Osteoblast (primary cell): ENCODE results near the gene SGCD. TPM values are rescaled to one million over a fixed set of nuclear protein-coding genes. Genes with fewer than 3 reads are reported as not detected.

Experiments
- DNase-seq: peaks from one replicate; pipeline ENCODE4 v3.0.0; 2011; ENCODE audit warnings: low spot score, mixed read lengths; ENCODE audit not compliant: insufficient read length; ENCODE audit errors: missing footprints
- H2AFZ ChIP-seq: 2 replicates; pipeline ENCODE4 v1.6.0; 2011; ENCODE audit warnings: mild to moderate bottlenecking, low read length
- H3K27ac ChIP-seq: 2 replicates; pipeline ENCODE4 v1.5.1; 2011; ENCODE audit warnings: mild to moderate bottlenecking, low read depth, low read length, moderate library complexity
- H3K27me3 ChIP-seq: 2 replicates; pipeline ENCODE4 v1.6.0; 2012; ENCODE audit warnings: mild to moderate bottlenecking, control low read depth, inconsistent platforms, low read length, moderate library complexity; ENCODE audit not compliant: insufficient read depth
- H3K36me3 ChIP-seq: 2 replicates; pipeline ENCODE4 v1.5.1; 2011; ENCODE audit warnings: mild to moderate bottlenecking, low read length, control low read depth, moderate library complexity; ENCODE audit not compliant: insufficient read depth
- H3K4me1 ChIP-seq: 2 replicates; pipeline ENCODE4 v1.5.1; 2011; ENCODE audit warnings: mild to moderate bottlenecking, low read length, control low read depth, moderate library complexity; ENCODE audit not compliant: insufficient read depth
- H3K4me2 ChIP-seq: 2 replicates; pipeline ENCODE4 v1.6.0; 2011; ENCODE audit warnings: mild to moderate bottlenecking, low read length; ENCODE audit not compliant: insufficient read depth
- H3K4me3 ChIP-seq: fragments of 200-600 bp; sonication (generic); 3 replicates; pipeline ENCODE4 v1.5.1; 2012; ENCODE audit warnings: mild to moderate bottlenecking, low read length, inconsistent platforms; ENCODE audit not compliant: insufficient read depth
- H3K79me2 ChIP-seq: 2 replicates; pipeline ENCODE4 v1.6.0; 2012; ENCODE audit warnings: mild to moderate bottlenecking, low read length, control low read depth, inconsistent platforms; ENCODE audit not compliant: insufficient read depth
- H3K9me3 ChIP-seq: 2 replicates; pipeline ENCODE4 v1.5.1; 2011; ENCODE audit warnings: low read depth, low read length, control low read depth
- H4K20me1 ChIP-seq: 2 replicates; pipeline ENCODE4 v1.6.0; 2012; ENCODE audit warnings: mild to moderate bottlenecking, low read length, control low read depth; ENCODE audit not compliant: insufficient read depth
- CTCF ChIP-seq: IDR thresholded peaks from 2 replicates; pipeline ENCODE4 v1.5.1; 2011; ENCODE audit warnings: mild to moderate bottlenecking, low read depth, low read length, moderate library complexity; ENCODE audit errors: extremely low read depth
- total RNA-seq: library from RNA; depleted of rRNA; stranded (reverse); fragments of >200 nt; gene quantifications from 2 replicates; pipeline ENCODE4 v1.2.3, GENCODE V29; 2012

Gene SGCD
- total RNA-seq, 1 donor: 27.1 TPM

- Histone ChIP-seq H3K9me3 (no peaks in the 10 kb centered on the region), H3K4me1 (no peaks in the 10 kb centered on the region), H3K4me2 (no peak overlapping the region), H3K79me2 (no peaks in the 10 kb centered on the region), H4K20me1 (no peaks in the 10 kb centered on the region), H3K27me3 (no peaks in the 10 kb centered on the region), H3K4me3 (no peak overlapping the region), H3K36me3 (no peaks in the 10 kb centered on the region), H3K27ac (no peak overlapping the region), H2AFZ (no peak overlapping the region)
- no peak for DNase-seq
- no peak for TF ChIP-seq CTCF
Observed at GRCh38 chr5:156589946-156590216, 262.9 kb downstream of the SGCD start.

GRCh38 chr5:156590978-156591377 lies 264.0 kb downstream of the SGCD start:
- no peak for DNase-seq
- H3K27ac ChIP-seq: no peak overlapping the region
- H3K4me3 ChIP-seq: no peak overlapping the region
- H3K9me3 ChIP-seq: no peaks in the 10 kb centered on the region
- no peaks in the 10 kb centered on the region for H4K20me1 ChIP-seq
- no peaks in the 10 kb centered on the region for H3K27me3 ChIP-seq
- no peaks in the 10 kb centered on the region for H3K36me3 ChIP-seq
- H3K79me2 ChIP-seq: no peaks in the 10 kb centered on the region
- no peak overlapping the region for H3K4me2 ChIP-seq
- H2AFZ ChIP-seq: no peak overlapping the region
- TF ChIP-seq CTCF: no peak
- H3K4me1 ChIP-seq: no peaks in the 10 kb centered on the region

- no peak for TF ChIP-seq CTCF
- Histone ChIP-seq H3K4me1 (no peaks in the 10 kb centered on the region), H3K79me2 (no peaks in the 10 kb centered on the region), H3K27me3 (no peaks in the 10 kb centered on the region), H4K20me1 (no peaks in the 10 kb centered on the region), H3K36me3 (no peaks in the 10 kb centered on the region), H3K4me2 (no peak overlapping the region), H3K27ac (no peak overlapping the region), H3K4me3 (no peak overlapping the region), H3K9me3 (no peaks in the 10 kb centered on the region), H2AFZ (no peak overlapping the region)
- no peak for DNase-seq
Observed at GRCh38 chr5:156591631-156592030, 264.7 kb downstream of the SGCD start.

GRCh38 chr5:156593546-156593945 lies 266.6 kb downstream of the SGCD start:
- Histone ChIP-seq H3K4me2 (no peak overlapping the region), H3K27ac (no peak overlapping the region), H3K79me2 (no peaks in the 10 kb centered on the region), H3K9me3 (no peaks in the 10 kb centered on the region), H3K4me1 (no peaks in the 10 kb centered on the region), H3K27me3 (no peaks in the 10 kb centered on the region), H2AFZ (no peak overlapping the region), H3K36me3 (no peaks in the 10 kb centered on the region), H4K20me1 (no peaks in the 10 kb centered on the region), H3K4me3 (no peak overlapping the region)
- TF ChIP-seq CTCF: no peak
- DNase-seq: no peak
